H9 (cell line): ENCODE data around the gene KRT81. TPM values are rescaled to one million over a fixed set of nuclear protein-coding genes. Genes with fewer than 3 reads are reported as not detected.

ENCODE experiments used
- DNase-seq: peaks from one replicate; pipeline ENCODE4 v3.0.0-alpha.2; 2017
- H2AFZ ChIP-seq: one replicate; pipeline ENCODE4 v1.6.1; 2013; ENCODE audit warnings: mild to moderate bottlenecking, low read length, control low read depth, moderate library complexity
- H2AK5ac ChIP-seq: 2 replicates; pipeline ENCODE4 v1.6.1; 2013; ENCODE audit warnings: low read length, control low read depth, mixed read lengths; ENCODE audit not compliant: insufficient read length
- H2BK120ac ChIP-seq: one replicate; pipeline ENCODE4 v1.6.1; 2013; ENCODE audit warnings: low read depth, mild to moderate bottlenecking, low read length, control low read depth, inconsistent platforms; ENCODE audit not compliant: poor library complexity, severe bottlenecking
- H2BK12ac ChIP-seq: 2 replicates; pipeline ENCODE4 v1.6.1; 2013; ENCODE audit warnings: low read length, control low read depth, mixed read lengths, low read depth; ENCODE audit not compliant: insufficient read length
- H2BK15ac ChIP-seq: 2 replicates; pipeline ENCODE4 v1.6.1; 2013; ENCODE audit warnings: low read depth, low read length, control low read depth
- H2BK20ac ChIP-seq: one replicate; pipeline ENCODE4 v1.6.1; 2013; ENCODE audit warnings: low read depth, mild to moderate bottlenecking, low read length, control low read depth, inconsistent platforms; ENCODE audit not compliant: poor library complexity, severe bottlenecking
- H2BK5ac ChIP-seq: 2 replicates; pipeline ENCODE4 v1.6.1; 2013; ENCODE audit warnings: low read length, control low read depth, mixed read lengths; ENCODE audit not compliant: insufficient read length
- H3K14ac ChIP-seq: 2 replicates; pipeline ENCODE4 v1.6.1; 2013; ENCODE audit warnings: low read length, control low read depth; ENCODE audit not compliant: insufficient read depth
- H3K18ac ChIP-seq: 2 replicates; pipeline ENCODE4 v1.6.1; 2013; ENCODE audit warnings: low read depth, mild to moderate bottlenecking, mixed read lengths, low read length, control low read depth; ENCODE audit not compliant: insufficient read length
- H3K23ac ChIP-seq: 2 replicates; pipeline ENCODE4 v1.6.1; 2013; ENCODE audit warnings: low read length, control low read depth, mixed read lengths, low read depth; ENCODE audit not compliant: insufficient read length
- H3K23me2 ChIP-seq: 2 replicates; pipeline ENCODE4 v1.6.1; 2013; ENCODE audit warnings: low read depth, mild to moderate bottlenecking, mixed read lengths, low read length, control low read depth; ENCODE audit not compliant: insufficient read length, poor library complexity, severe bottlenecking
- H3K27ac ChIP-seq: 2 replicates; pipeline ENCODE4 v1.5.1; 2013; ENCODE audit warnings: low read length, control low read depth, mixed read lengths, low read depth; ENCODE audit not compliant: insufficient read length
- H3K27me3 ChIP-seq: 2 replicates; pipeline ENCODE4 v1.6.1; 2013; ENCODE audit warnings: low read length, control low read depth, inconsistent platforms; ENCODE audit not compliant: insufficient read depth
- H3K4ac ChIP-seq: 2 replicates; pipeline ENCODE4 v1.6.1; 2013; ENCODE audit warnings: low read depth, mild to moderate bottlenecking, control low read depth, inconsistent platforms, low read length, moderate library complexity
- H3K4me1 ChIP-seq: 2 replicates; pipeline ENCODE4 v1.6.1; 2013; ENCODE audit warnings: low read length, control low read depth, inconsistent platforms; ENCODE audit not compliant: insufficient read depth
- H3K4me2 ChIP-seq: 2 replicates; pipeline ENCODE4 v1.6.1; 2013; ENCODE audit warnings: low read length, control low read depth, mixed read lengths; ENCODE audit not compliant: insufficient read length, insufficient read depth
- H3K56ac ChIP-seq: 2 replicates; pipeline ENCODE4 v1.6.1; 2013; ENCODE audit warnings: low read depth, mild to moderate bottlenecking, mixed read lengths, low read length, control low read depth; ENCODE audit not compliant: insufficient read length
- H3K79me1 ChIP-seq: 2 replicates; pipeline ENCODE4 v1.6.1; 2013; ENCODE audit warnings: low read depth, mild to moderate bottlenecking, moderate library complexity, low read length, control low read depth, inconsistent platforms; ENCODE audit not compliant: insufficient read depth, poor library complexity, severe bottlenecking
- H3K79me2 ChIP-seq: 2 replicates; pipeline ENCODE4 v1.6.1; 2013; ENCODE audit warnings: low read length, control low read depth, inconsistent platforms; ENCODE audit not compliant: insufficient read depth
- H3K9ac ChIP-seq: 2 replicates; pipeline ENCODE4 v1.6.1; 2013; ENCODE audit warnings: low read length, control low read depth, mixed read lengths; ENCODE audit not compliant: insufficient read length; ENCODE audit errors: extremely low read depth
- H3K9me3 ChIP-seq: one replicate; pipeline ENCODE4 v1.6.1; 2013; ENCODE audit warnings: low read depth, low read length, inconsistent platforms; ENCODE audit not compliant: control insufficient read depth
- H3T11ph ChIP-seq: one replicate; pipeline ENCODE4 v1.6.1; 2013; ENCODE audit warnings: mild to moderate bottlenecking, low read length, control low read depth, inconsistent platforms
- H4K20me1 ChIP-seq: one replicate; pipeline ENCODE4 v1.6.1; 2013; ENCODE audit not compliant: control insufficient read depth, insufficient read length, insufficient read depth
- H4K5ac ChIP-seq: 2 replicates; pipeline ENCODE4 v1.6.1; 2013; ENCODE audit warnings: low read depth, mild to moderate bottlenecking, mixed read lengths, low read length, control low read depth; ENCODE audit not compliant: insufficient read length
- H4K8ac ChIP-seq: replicated peaks from 2 replicates; pipeline ENCODE4 v1.6.1; 2013; ENCODE audit warnings: low read length, control low read depth, mixed read lengths, low read depth; ENCODE audit not compliant: insufficient read length
- H4K91ac ChIP-seq: 2 replicates; pipeline ENCODE4 v1.6.1; 2013; ENCODE audit warnings: low read depth, mild to moderate bottlenecking, moderate library complexity, mixed read lengths, low read length, control low read depth; ENCODE audit not compliant: insufficient read length
- H3K27ac Mint-ChIP-seq, 3 experiments: 2 replicates in 2 of 3; 3 replicates in 1 of 3; pipeline ENCODE4 v1.8.0; 2020 to 2021; ENCODE audit warnings: mixed read lengths in 3 of 3, mild to moderate bottlenecking in 1 of 3, moderate library complexity in 1 of 3
- H3K27me3 Mint-ChIP-seq: 2 replicates; pipeline ENCODE4 v1.8.0; 2021; ENCODE audit warnings: low read depth, mild to moderate bottlenecking, moderate library complexity, mixed read lengths
- H3K36me3 Mint-ChIP-seq, 3 experiments: 2 replicates in 2 of 3; 3 replicates in 1 of 3; pipeline ENCODE4 v1.8.0; 2020 to 2021; ENCODE audit warnings: low read depth in 3 of 3, mixed read lengths in 3 of 3; ENCODE audit not compliant: insufficient read depth in 1 of 3
- H3K4me1 Mint-ChIP-seq, 2 experiments: 2 replicates each; pipeline ENCODE4 v1.8.0; 2020; ENCODE audit warnings: mixed read lengths in 2 of 2
- H3K4me3 Mint-ChIP-seq, 2 experiments: 2 replicates in 1 of 2; 3 replicates in 1 of 2; pipeline ENCODE4 v1.8.0; 2020 to 2021; ENCODE audit warnings: mild to moderate bottlenecking in 2 of 2, mixed read lengths in 2 of 2, moderate library complexity in 1 of 2
- H3K9me3 Mint-ChIP-seq, 2 experiments: 2 replicates in 1 of 2; 3 replicates in 1 of 2; pipeline ENCODE4 v1.8.0; 2020; ENCODE audit warnings: mild to moderate bottlenecking in 2 of 2, mixed read lengths in 2 of 2, moderate library complexity in 1 of 2
- CTCF ChIP-seq: fragments of 200-600 bp; sonication (generic); conservative IDR thresholded peaks from 3 replicates; pipeline ENCODE4 v1.8.0; 2021; ENCODE audit warnings: antibody characterized with exemption, mild to moderate bottlenecking
- WGBS: extraction: QIAGEN DNeasy Blood & Tissue Kit; methylation state at CpG from one replicate; pipeline ENCODE4 v1.1.7; 2013; ENCODE audit warnings: missing lambda C conversion rate, low lambda C conversion rate, mixed read lengths; ENCODE audit not compliant: insufficient read length; ENCODE audit errors: extremely low coverage; 5-methylcytosine and 5-hydroxymethylcytosine counted together
- total RNA-seq: library from RNA; stranded (reverse); gene quantifications from 2 replicates; pipeline ENCODE4 v1.2.1, GENCODE V29; 2021

Gene KRT81
- total RNA-seq, 1 experiment from 2014 or later: not detected

- H4K20me1 ChIP-seq: no peaks in the 10 kb centered on the region
- H2AK5ac ChIP-seq: no peak overlapping the region
- no peaks in the 10 kb centered on the region for H3K9me3 Mint-ChIP-seq
- H3K27me3 Mint-ChIP-seq: peaks cover 33% of the 10 kb centered on the region
- no peak overlapping the region for H3K23ac ChIP-seq
- no peak overlapping the region for H2BK15ac ChIP-seq
- H2BK12ac ChIP-seq: no peak overlapping the region
- no peak overlapping the region for H3K27ac ChIP-seq
- no peak for DNase-seq
- H3K9ac ChIP-seq: no peak overlapping the region
- no peak overlapping the region for H3T11ph ChIP-seq
- no peaks in the 10 kb centered on the region for H3K79me2 ChIP-seq
- H4K5ac ChIP-seq: no peak overlapping the region
- H3K9me3 ChIP-seq: no peaks in the 10 kb centered on the region
- no peaks in the 10 kb centered on the region for H3K23me2 ChIP-seq
- no peaks in the 10 kb centered on the region; the same call in 1 of the 2 replicates for H3K27me3 ChIP-seq
- H3K18ac ChIP-seq: no peak overlapping the region
- H4K8ac ChIP-seq: no peak overlapping the region
- H3K4me3 Mint-ChIP-seq: no peak overlapping the region
- no peak overlapping the region for H2BK5ac ChIP-seq
- no peak overlapping the region for H3K4ac ChIP-seq
- H3K14ac ChIP-seq: no peak overlapping the region; the same call in 1 of the 2 replicates
- H2AFZ ChIP-seq: no peak overlapping the region
- no peak overlapping the region for H3K56ac ChIP-seq
- no peaks in the 10 kb centered on the region for H3K79me1 ChIP-seq
- no peak overlapping the region for H4K91ac ChIP-seq
- TF ChIP-seq CTCF: no peak
- no CpG with 5 or more reads among the region's 6 CpGs for WGBS
- no peak overlapping the region for H2BK120ac ChIP-seq
- no peak overlapping the region for H2BK20ac ChIP-seq
- H3K36me3 Mint-ChIP-seq: no peaks in the 10 kb centered on the region
- no peak overlapping the region for H3K27ac Mint-ChIP-seq
- H3K4me1 Mint-ChIP-seq: peaks cover 0 to 2% of the 10 kb centered on the region in 2 experiments
- H3K4me2 ChIP-seq: no peak overlapping the region
- no peaks in the 10 kb centered on the region for H3K4me1 ChIP-seq
Observed at GRCh38 chr12:52270541-52271070, 20.7 kb downstream of the KRT81 start.
